HCT116 (cell line): Measurements from ENCODE around the gene YBX3. TPM values are rescaled to one million over a fixed set of nuclear protein-coding genes. Genes with fewer than 3 reads are reported as not detected.

Experiments
- ATAC-seq: fragments of 200-7000 bp; cut with Tn5 transposase; 2 replicates; pipeline ENCODE4 v1.9.1; 2020; ENCODE audit warnings: mild to moderate bottlenecking, moderate library complexity
- BruUV-seq: library from RNA; stranded (reverse); fragments of 400-500 nt; replicated peaks from 2 replicates; lab custom pipeline; 2021; lab: Mats Ljungman, UMichigan
- CTCF ChIA-PET: fragments of 300-600 bp; sonication (Branson Sonifier 250); formaldehyde crosslinking; loops from one replicate; lab custom pipeline; 2021; ENCODE audit warnings: antibody characterized with exemption; lab: Charles Lee
- POLR2A ChIA-PET: fragments of 300-600, 350-600 bp; sonication (Branson Sonifier 250); formaldehyde crosslinking; loops from one replicate; lab custom pipeline; 2021; ENCODE audit warnings: antibody characterized with exemption; lab: Charles Lee
- RAD21 ChIA-PET, 2 experiments: fragments of 300-600 bp; sonication (Branson Sonifier 250); formaldehyde crosslinking; loops; one replicate each; lab custom pipeline; 2023; ENCODE audit warnings: low total read pairs in 2 of 2; ENCODE audit not compliant: uncharacterized antibody in 2 of 2, unreplicated experiment in 2 of 2, low non-redundant PET in 1 of 2; lab: Charles Lee
- DNase-seq: peaks from one replicate; pipeline ENCODE4 v3.0.0-alpha.2; 2010; ENCODE audit warnings: low read depth, low spot score
- H2AFZ ChIP-seq: fragments of 200-600 bp; shearing (Covaris generic), sonication (generic); 2 replicates; pipeline ENCODE4 v1.6.1; 2017; ENCODE audit warnings: low read depth, mixed run types, mixed read lengths, antibody characterized with exemption, low read length; ENCODE audit not compliant: poor library complexity, severe bottlenecking
- H3K27ac ChIP-seq: 2 replicates; pipeline ENCODE4 v1.5.1; 2012; ENCODE audit warnings: low read depth, low read length
- H3K27me3 ChIP-seq: fragments of 200-600 bp; sonication (generic); 2 replicates; pipeline ENCODE4 v1.6.1; 2016; ENCODE audit warnings: mixed run types, low read length, mixed read lengths; ENCODE audit not compliant: insufficient read depth
- H3K36me3 ChIP-seq, 2 experiments: fragments of 200-500 bp in 1 of 2; fragments of 200-600 bp in 1 of 2; sonication (Bioruptor generic) in 1 of 2; sonication (generic) in 1 of 2; 2 replicates each; pipeline versions ENCODE4 v1.5.1 to v1.6.1; 2014 to 2016; ENCODE audit warnings: low read length in 2 of 2, inconsistent platforms in 1 of 2, mixed read lengths in 1 of 2, mixed run types in 1 of 2; ENCODE audit not compliant: insufficient read depth in 2 of 2, control insufficient read depth in 1 of 2
- H3K4me1 ChIP-seq, 2 experiments: fragments of 200-600 bp in 1 of 2; sonication (generic) in 1 of 2; 2 replicates each; pipeline versions ENCODE4 v1.5.1 to v1.6.1; 2012 to 2017; ENCODE audit warnings: low read length in 2 of 2, inconsistent platforms in 1 of 2, mild to moderate bottlenecking in 1 of 2, mixed read lengths in 1 of 2, mixed run types in 1 of 2, moderate library complexity in 1 of 2; ENCODE audit not compliant: insufficient read depth in 2 of 2, control insufficient read depth in 1 of 2
- H3K4me2 ChIP-seq: fragments of 200-600 bp; sonication (generic); 2 replicates; pipeline ENCODE4 v1.6.1; 2017; ENCODE audit warnings: mixed run types, low read length, mixed read lengths
- H3K4me3 ChIP-seq, 2 experiments: fragments of 200-600 bp in 1 of 2; sonication (generic) in 1 of 2; replicated peaks in 1 of 2; 2 replicates each; pipeline ENCODE4 v1.5.1; 2011 to 2016; ENCODE audit warnings: low read length in 2 of 2, control low read depth in 1 of 2, low read depth in 1 of 2, mild to moderate bottlenecking in 1 of 2, mixed read lengths in 1 of 2, mixed run types in 1 of 2
- H3K79me2 ChIP-seq: fragments of 200-600 bp; sonication (generic); 2 replicates; pipeline ENCODE4 v1.6.1; 2017; ENCODE audit warnings: mild to moderate bottlenecking, mixed run types, low read length, moderate library complexity, mixed read lengths; ENCODE audit not compliant: insufficient read depth
- H3K9ac ChIP-seq: fragments of 200-600 bp; sonication (generic); 2 replicates; pipeline ENCODE4 v1.6.1; 2016; ENCODE audit warnings: low read length, mixed read lengths
- H3K9me2 ChIP-seq: fragments of 200-600 bp; sonication (generic), shearing (Covaris generic); 2 replicates; pipeline ENCODE4 v1.6.1; 2017; ENCODE audit warnings: mixed run types, mild to moderate bottlenecking, moderate library complexity; ENCODE audit not compliant: insufficient read depth
- H3K9me3 ChIP-seq, 2 experiments: fragments of 200-500 bp in 1 of 2; fragments of 200-600 bp in 1 of 2; sonication (Bioruptor generic) in 1 of 2; sonication (generic) in 1 of 2; 2 replicates each; pipeline ENCODE4 v1.6.1; 2014 to 2017; ENCODE audit warnings: low read length in 2 of 2, mixed read lengths in 2 of 2, inconsistent platforms in 1 of 2, low read depth in 1 of 2, mild to moderate bottlenecking in 1 of 2, mixed run types in 1 of 2, moderate library complexity in 1 of 2; ENCODE audit not compliant: control insufficient read depth in 1 of 2, insufficient read depth in 1 of 2
- H4K20me1 ChIP-seq: fragments of 200-600 bp; sonication (generic), shearing (Covaris generic); 2 replicates; pipeline ENCODE4 v1.6.1; 2017; ENCODE audit warnings: mixed run types, mild to moderate bottlenecking, moderate library complexity; ENCODE audit not compliant: insufficient read depth
- EGR1 ChIP-seq: IDR thresholded peaks from 2 replicates; pipeline ENCODE4 v1.6.1; 2012; ENCODE audit warnings: low read depth
- ELF1 ChIP-seq: IDR thresholded peaks from 2 replicates; pipeline ENCODE4 v1.6.1; 2012; ENCODE audit warnings: low read depth, borderline replicate concordance
- FOSL1 ChIP-seq: IDR thresholded peaks from 2 replicates; pipeline ENCODE4 v1.6.1; 2012; ENCODE audit warnings: low read depth
- TCF7L2 ChIP-seq: IDR thresholded peaks from 2 replicates; pipeline ENCODE4 v1.7.0; 2011; ENCODE audit warnings: borderline replicate concordance, inconsistent platforms; ENCODE audit not compliant: insufficient read depth, insufficient read length; ENCODE audit errors: extremely low read depth
- intact Hi-C: fragments of 100-400 bp; cut with micrococcal nuclease; formaldehyde crosslinking; loops from 2 replicates; pipeline ENCODE4 v1.10.0; 2022
- total RNA-seq: library from RNA; stranded (reverse); gene quantifications from one replicate; pipeline ENCODE4 v1.2.1, GENCODE V29; 2021; ENCODE audit not compliant: unreplicated experiment

The YBX3 gene
- total RNA-seq, 1 experiment from 2014 or later, result 419 TPM

GRCh38 chr12:10741845-10742244 lies 18.7 kb upstream of the YBX3 start:
- ChIA-PET CTCF (no interaction called here), RAD21 (no interaction called here)
- H3K4me3 ChIP-seq, result no peak overlapping the region

GRCh38 chr12:10740182-10740581 lies 17.1 kb upstream of the YBX3 start:
- CTCF ChIA-PET, result interaction anchor here (2.3 kb wide), 1 partner anchor 9 kb away, joined by 12 read pairs; no protein-coding TSS in a partner anchor
- intact Hi-C loops, result no loop called here
- Histone ChIP-seq H3K9me3 (no peaks in the 10 kb centered on the region), H3K9me2 (no peaks in the 10 kb centered on the region), H3K4me2 (peak overlapping the region; percentile 39), H3K36me3 (no peaks in the 10 kb centered on the region), H3K4me1 (peaks cover 0 to 13% of the 10 kb centered on the region in 2 experiments; a peak in 2 of 4 replicates), H4K20me1 (no peaks in the 10 kb centered on the region), H3K9ac (no peak overlapping the region), H3K27me3 (no peaks in the 10 kb centered on the region), H2AFZ (peak overlapping the region; percentile 88), H3K4me3 (no peak overlapping the region), H3K79me2 (no peaks in the 10 kb centered on the region), H3K27ac (no peak overlapping the region)
- ATAC-seq (peak; percentile 66; the same call in 1 of the 2 replicates), DNase-seq (no peak)
- RAD21 ChIA-PET, result no interaction called here
- no peak for TF ChIP-seq FOSL1
- TF ChIP-seq EGR1, result no peak
- TF ChIP-seq ELF1, result no peak
- TF ChIP-seq TCF7L2, result no peak
- POLR2A ChIA-PET, result no interaction called here
- no TSS peak for BruUV-seq

More at GRCh38 chr12:10741845-10742244, 18.7 kb upstream of the YBX3 start:
- H3K27me3 ChIP-seq, result no peaks in the 10 kb centered on the region
- H3K9me2 ChIP-seq, result no peaks in the 10 kb centered on the region
- no peaks in the 10 kb centered on the region for H4K20me1 ChIP-seq
- TF ChIP-seq EGR1, result no peak
- TF ChIP-seq, all 23 proteins: peak for 0
- no peak overlapping the region for H3K27ac ChIP-seq
- H3K36me3 ChIP-seq, result no peaks in the 10 kb centered on the region
- no peak for DNase-seq
- H3K9ac ChIP-seq, result no peak overlapping the region
- no peak overlapping the region for H2AFZ ChIP-seq
- no peaks in the 10 kb centered on the region for H3K9me3 ChIP-seq
- intact Hi-C loops, result no loop called here
- no TSS peak for BruUV-seq
- H3K79me2 ChIP-seq, result no peaks in the 10 kb centered on the region
- H3K4me2 ChIP-seq, result no peak overlapping the region
- H3K4me1 ChIP-seq, result peaks cover 0 to 13% of the 10 kb centered on the region in 2 experiments; a peak in 2 of 4 replicates
- POLR2A ChIA-PET, result no interaction called here
- no peak for ATAC-seq
